PC-3 (cell line): ENCODE results near the gene GHDC. TPM values are rescaled to one million over a fixed set of nuclear protein-coding genes. Genes with fewer than 3 reads are reported as not detected.

Experiments
- ATAC-seq: fragments of 200-7000 bp; cut with Tn5 transposase; 2 replicates; pipeline ENCODE4 v1.9.1; 2020; ENCODE audit warnings: mild to moderate bottlenecking, moderate library complexity
- BruUV-seq: library from RNA; stranded (reverse); fragments of 400-500 nt; replicated peaks from 2 replicates; lab custom pipeline; 2021; lab: Mats Ljungman, UMichigan
- CTCF ChIA-PET: fragments of 300-600 bp; sonication (Branson Sonifier 250); formaldehyde crosslinking; loops from one replicate; lab custom pipeline; 2022; ENCODE audit warnings: antibody characterized with exemption; lab: Charles Lee
- POLR2A ChIA-PET: fragments of 300-600 bp; sonication (Branson Sonifier 250); formaldehyde crosslinking; loops from one replicate; lab custom pipeline; 2022; ENCODE audit warnings: antibody characterized with exemption; ENCODE audit not compliant: unreplicated experiment; lab: Charles Lee
- DNase-seq: peaks from one replicate; pipeline ENCODE4 v3.0.0-alpha.2; 2015
- H2AFZ ChIP-seq: fragments of 300-600 bp; sonication (generic); 2 replicates; pipeline ENCODE4 v1.6.0; 2016; ENCODE audit warnings: antibody characterized with exemption, low read length
- H3F3A ChIP-seq: fragments of 300-600 bp; sonication (generic); one replicate; pipeline ENCODE4 v1.6.0; 2017; ENCODE audit warnings: antibody characterized with exemption, low read length, control low read depth, mild to moderate bottlenecking; ENCODE audit not compliant: unreplicated experiment
- H3K27ac ChIP-seq: fragments of 300-600 bp; sonication (generic); 2 replicates; pipeline ENCODE4 v1.5.1; 2016; ENCODE audit warnings: mild to moderate bottlenecking, low read length
- H3K27me3 ChIP-seq: fragments of 300-600 bp; sonication (generic); 2 replicates; pipeline ENCODE4 v1.6.1; 2016; ENCODE audit warnings: low read length, mixed read lengths
- H3K36me3 ChIP-seq: fragments of 300-600 bp; sonication (generic); 2 replicates; pipeline ENCODE4 v1.6.1; 2016; ENCODE audit warnings: low read depth, mixed run types, low read length, mixed read lengths
- H3K4me1 ChIP-seq: fragments of 300-600 bp; sonication (generic); 2 replicates; pipeline ENCODE4 v1.5.1; 2016; ENCODE audit warnings: low read length; ENCODE audit not compliant: insufficient read depth
- H3K4me2 ChIP-seq: fragments of 300-600 bp; sonication (generic); 2 replicates; pipeline ENCODE4 v1.6.0; 2016; ENCODE audit warnings: low read length
- H3K4me3 ChIP-seq: fragments of 300-600 bp; sonication (generic); 2 replicates; pipeline ENCODE4 v1.5.1; 2016; ENCODE audit warnings: mild to moderate bottlenecking, low read length, mixed read lengths
- H3K79me2 ChIP-seq: fragments of 300-600 bp; sonication (generic); 2 replicates; pipeline ENCODE4 v1.6.1; 2017; ENCODE audit warnings: low read length, mixed read lengths
- H3K9ac ChIP-seq: fragments of 300-600 bp; sonication (generic); 2 replicates; pipeline ENCODE4 v1.6.0; 2016; ENCODE audit warnings: mild to moderate bottlenecking, low read length
- H3K9me2 ChIP-seq: fragments of 300-600 bp; sonication (generic); replicated peaks from 2 replicates; pipeline ENCODE4 v1.6.1; 2016; ENCODE audit warnings: mixed run types, low read length, mixed read lengths
- H3K9me3 ChIP-seq: fragments of 300-600 bp; sonication (generic); 2 replicates; pipeline ENCODE4 v1.6.1; 2016; ENCODE audit warnings: low read length, mixed read lengths
- H4K20me1 ChIP-seq: fragments of 300-600 bp; sonication (generic); 2 replicates; pipeline ENCODE4 v1.6.1; 2016; ENCODE audit warnings: low read length, mixed read lengths
- EZH2 ChIP-seq: fragments of 300-600 bp; sonication (generic); IDR thresholded peaks from one replicate; pipeline ENCODE4 v1.6.1; 2017; ENCODE audit warnings: antibody characterized with exemption, mild to moderate bottlenecking, low read length; ENCODE audit not compliant: unreplicated experiment
- EZH2phosphoT487 ChIP-seq: fragments of 300-600 bp; sonication (generic); IDR thresholded peaks from 2 replicates; pipeline ENCODE4 v1.6.1; 2018; ENCODE audit warnings: mild to moderate bottlenecking, antibody characterized with exemption, low read length, borderline replicate concordance
- intact Hi-C: fragments of 100-400 bp; cut with micrococcal nuclease; formaldehyde crosslinking; loops from 2 replicates; pipeline ENCODE4 v1.9.0; 2023
- total RNA-seq: library from RNA; depleted of rRNA; stranded (reverse); fragments of >200 nt; gene quantifications from 2 replicates; pipeline ENCODE4 v1.2.3, GENCODE V29; 2014
- TF ChIP-seq, protein P1 (sequence below): fragments of 300-600 bp; sonication (generic); conservative IDR thresholded peaks from 2 replicates; pipeline ENCODE4 v1.5.1; 2017; ENCODE audit warnings: antibody characterized with exemption, low read depth, mild to moderate bottlenecking, low read length

Gene GHDC
- total RNA-seq, 1 experiment from 2014 or later: not detected

DNA sequence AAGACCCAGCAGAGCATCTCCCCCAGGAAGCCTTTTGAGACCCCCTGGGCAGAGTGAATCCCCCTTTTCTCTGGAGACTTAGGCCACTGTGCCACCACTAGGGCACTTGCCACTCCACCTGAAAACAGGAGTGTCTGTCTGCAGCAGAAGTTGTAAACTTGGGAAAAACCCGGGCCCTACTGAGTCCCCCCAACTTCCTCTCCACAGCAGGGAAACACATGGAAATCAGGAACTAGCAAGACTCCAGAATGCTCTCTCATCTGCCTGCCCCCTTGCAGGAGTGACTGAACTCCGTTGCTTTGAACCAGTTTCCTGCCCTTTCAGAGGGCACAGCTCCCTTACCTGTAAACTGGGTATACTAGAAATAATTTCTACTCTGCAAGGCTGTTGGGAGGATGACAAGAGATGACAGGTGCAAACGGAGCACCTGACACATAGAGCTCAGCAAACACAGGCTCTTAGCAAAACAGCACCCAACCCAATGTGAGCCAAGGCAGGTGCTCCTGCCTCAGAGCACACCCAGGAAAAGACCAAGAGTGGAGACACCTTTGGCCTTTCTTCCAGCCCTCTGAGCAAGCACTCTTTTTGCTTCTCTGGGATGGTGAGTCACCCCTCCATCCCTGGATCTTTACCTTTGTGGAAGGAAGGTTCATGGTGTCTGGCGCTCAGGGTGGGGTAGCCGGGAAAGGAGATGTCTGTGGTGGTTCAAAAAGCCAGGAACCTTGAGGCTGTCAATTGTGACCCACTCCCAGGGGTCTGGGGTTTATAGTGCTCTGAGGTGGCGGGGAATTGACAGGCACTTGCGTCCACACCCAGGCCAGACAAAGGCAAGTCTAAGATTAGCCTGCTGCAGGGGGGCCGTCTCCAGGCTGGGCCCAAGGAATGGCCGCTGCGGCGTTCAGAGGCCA lies 9.3 kb downstream of the GHDC start, which contains the start of gene HCRT:
TSS of gene HCRT (minus strand) at position 740 of the 908 bp plus-strand sequence. CDS start at position 653, 87 bp downstream.
- intact Hi-C loops: no loop called here
- H3K36me3 ChIP-seq: no peaks in the 10 kb centered on the region
- H3K79me2 ChIP-seq: no peaks in the 10 kb centered on the region
- H3K9me2 ChIP-seq: no peaks in the 10 kb centered on the region
- ChIA-PET POLR2A (no interaction called here), CTCF (no interaction called here)
- no peak within 1 kb of the TSS for H3K9ac ChIP-seq
- H3K4me2 ChIP-seq: no peak within 1 kb of the TSS
- no peak within 1 kb of the TSS for H2AFZ ChIP-seq
- DNase-seq (no peak), ATAC-seq (no peak)
- no peak for TF ChIP-seq EZH2phosphoT487
- TF ChIP-seq, protein P1, sequence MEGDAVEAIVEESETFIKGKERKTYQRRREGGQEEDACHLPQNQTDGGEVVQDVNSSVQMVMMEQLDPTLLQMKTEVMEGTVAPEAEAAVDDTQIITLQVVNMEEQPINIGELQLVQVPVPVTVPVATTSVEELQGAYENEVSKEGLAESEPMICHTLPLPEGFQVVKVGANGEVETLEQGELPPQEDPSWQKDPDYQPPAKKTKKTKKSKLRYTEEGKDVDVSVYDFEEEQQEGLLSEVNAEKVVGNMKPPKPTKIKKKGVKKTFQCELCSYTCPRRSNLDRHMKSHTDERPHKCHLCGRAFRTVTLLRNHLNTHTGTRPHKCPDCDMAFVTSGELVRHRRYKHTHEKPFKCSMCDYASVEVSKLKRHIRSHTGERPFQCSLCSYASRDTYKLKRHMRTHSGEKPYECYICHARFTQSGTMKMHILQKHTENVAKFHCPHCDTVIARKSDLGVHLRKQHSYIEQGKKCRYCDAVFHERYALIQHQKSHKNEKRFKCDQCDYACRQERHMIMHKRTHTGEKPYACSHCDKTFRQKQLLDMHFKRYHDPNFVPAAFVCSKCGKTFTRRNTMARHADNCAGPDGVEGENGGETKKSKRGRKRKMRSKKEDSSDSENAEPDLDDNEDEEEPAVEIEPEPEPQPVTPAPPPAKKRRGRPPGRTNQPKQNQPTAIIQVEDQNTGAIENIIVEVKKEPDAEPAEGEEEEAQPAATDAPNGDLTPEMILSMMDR: no peak
- TF ChIP-seq EZH2: no peak
- no peaks in the 10 kb centered on the region for H3K27me3 ChIP-seq
- H3K4me3 ChIP-seq: no peak within 1 kb of the TSS
- H3K27ac ChIP-seq: no peak within 1 kb of the TSS
- H3K9me3 ChIP-seq: no peaks in the 10 kb centered on the region
- no peaks in the 10 kb centered on the region for H3K4me1 ChIP-seq
- no peaks in the 10 kb centered on the region for H3F3A ChIP-seq
- BruUV-seq: no TSS peak
- H4K20me1 ChIP-seq: no peaks in the 10 kb centered on the region

DNA sequence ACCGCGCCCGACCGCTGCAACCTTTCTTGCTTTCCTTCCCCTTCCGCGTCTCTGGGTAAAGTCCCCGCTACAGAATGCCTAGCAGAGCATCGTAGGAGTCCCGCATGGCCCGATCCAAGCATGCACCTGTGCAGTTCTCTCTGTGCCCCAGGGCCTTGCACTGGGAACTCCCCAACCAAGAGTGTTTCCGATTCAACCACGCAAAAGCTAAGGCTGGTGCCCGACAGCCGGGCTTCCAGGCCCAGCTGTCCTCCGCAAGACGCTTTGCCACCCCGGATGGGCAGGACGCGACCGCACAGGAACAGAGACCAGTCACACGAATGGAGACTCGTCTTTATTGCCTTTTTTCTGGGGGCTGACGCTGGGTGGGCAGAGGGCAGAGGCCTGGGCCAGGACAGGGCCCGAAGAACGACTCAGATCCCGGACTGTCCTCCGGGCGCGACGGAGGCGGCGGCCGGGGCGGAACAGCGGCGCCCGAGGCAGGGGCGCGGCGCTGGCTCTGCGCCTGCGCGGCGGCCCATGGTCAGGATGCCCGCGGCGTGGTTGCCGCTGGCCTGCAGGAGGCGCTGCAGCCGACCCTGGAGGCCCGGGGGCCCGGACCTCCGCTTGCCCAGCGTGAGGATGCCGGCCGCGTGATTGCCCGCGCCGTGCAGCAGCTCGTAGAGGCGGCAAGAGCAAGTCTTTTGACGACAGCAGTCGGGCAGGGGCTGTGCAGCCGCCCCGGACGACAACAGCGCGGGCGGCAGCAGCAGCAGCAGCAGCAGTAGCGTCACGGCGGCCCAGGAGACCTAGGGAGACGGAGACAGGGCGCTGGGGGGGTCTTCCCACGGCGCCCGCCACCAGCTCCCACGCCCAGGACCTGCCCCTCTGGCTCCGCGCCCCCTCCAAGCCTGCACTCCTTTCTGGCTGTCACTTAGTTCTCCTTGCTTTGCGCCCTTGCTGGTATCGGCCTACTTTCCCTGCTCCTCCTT lies 10.3 kb downstream of the GHDC start:
- Histone ChIP-seq H3K27me3 (no peaks in the 10 kb centered on the region), H4K20me1 (no peaks in the 10 kb centered on the region), H3K79me2 (no peaks in the 10 kb centered on the region), H3K27ac (no peak overlapping the region), H3F3A (no peaks in the 10 kb centered on the region), H2AFZ (no peak overlapping the region), H3K4me1 (no peaks in the 10 kb centered on the region), H3K4me3 (no peak overlapping the region), H3K9ac (no peak overlapping the region), H3K9me2 (no peaks in the 10 kb centered on the region), H3K4me2 (no peak overlapping the region), H3K9me3 (no peaks in the 10 kb centered on the region), H3K36me3 (no peaks in the 10 kb centered on the region)
- BruUV-seq: no TSS peak
- ATAC-seq (no peak), DNase-seq (no peak)
- ChIA-PET CTCF (no interaction called here), POLR2A (no interaction called here)
- no peak for TF ChIP-seq EZH2phosphoT487
- intact Hi-C loops: no loop called here

DNA sequence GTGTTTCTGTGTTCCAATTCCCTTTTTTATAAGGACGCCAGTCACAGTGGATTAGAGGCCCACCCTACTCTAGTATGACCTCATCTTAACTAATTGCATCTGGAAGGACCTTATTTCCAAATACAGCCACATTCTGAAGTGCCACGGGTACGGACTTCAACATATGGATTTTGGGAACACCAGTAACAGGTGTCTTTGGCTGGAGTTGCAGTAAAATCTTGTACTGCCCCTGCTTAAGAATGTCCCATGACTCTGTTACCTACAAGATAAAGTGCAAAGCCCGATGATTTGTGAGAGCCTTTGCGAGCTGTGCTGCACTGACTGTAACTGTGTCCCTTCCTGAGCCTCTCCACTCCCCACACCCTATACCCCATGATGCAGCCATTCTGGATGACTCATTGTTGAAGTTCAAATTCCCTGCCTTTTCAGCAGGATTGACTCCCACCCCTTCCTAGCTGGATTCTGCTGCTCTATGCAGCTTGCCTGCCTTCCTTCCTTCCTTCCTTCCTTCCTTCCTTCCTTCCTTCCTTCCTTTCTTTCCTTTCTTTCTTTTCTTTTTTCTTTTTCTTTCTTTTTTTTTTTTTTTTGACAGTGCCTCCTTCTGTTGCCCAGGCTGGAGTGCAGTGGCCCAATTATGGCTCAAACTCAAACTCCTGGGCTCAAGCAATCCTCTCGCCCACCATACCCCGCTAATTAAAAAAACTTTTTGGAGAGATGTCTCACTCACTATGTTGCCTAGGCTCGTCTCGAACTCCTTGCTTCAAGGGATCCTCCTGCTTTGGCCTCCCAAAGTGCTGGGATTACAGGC lies 11.2 kb downstream of the GHDC start:
- no TSS peak for BruUV-seq
- no peak for DNase-seq
- Histone ChIP-seq H3F3A (no peaks in the 10 kb centered on the region), H3K27ac (no peak overlapping the region), H2AFZ (no peak overlapping the region), H3K9me3 (no peaks in the 10 kb centered on the region), H3K4me1 (no peaks in the 10 kb centered on the region), H3K79me2 (no peaks in the 10 kb centered on the region), H3K4me3 (no peak overlapping the region), H4K20me1 (no peaks in the 10 kb centered on the region), H3K36me3 (no peaks in the 10 kb centered on the region), H3K27me3 (no peaks in the 10 kb centered on the region), H3K9me2 (no peaks in the 10 kb centered on the region), H3K4me2 (no peak overlapping the region), H3K9ac (no peak overlapping the region)
- TF ChIP-seq EZH2: no peak
- TF ChIP-seq, protein P1: no peak
- TF ChIP-seq EZH2phosphoT487: no peak
- ChIA-PET CTCF (no interaction called here), POLR2A (no interaction called here)
- no peak for ATAC-seq
- intact Hi-C loops: no loop called here
